NCI-H748 (cell line): ENCODE data around the gene PSEN1.

ENCODE experiments used
- DNase-seq: peaks from one replicate; lab custom pipeline; 2025; ENCODE audit not compliant: unreplicated experiment; lab: John Stamatoyannopoulos, UW

The PSEN1 gene

GRCh38 chr14:73266317-73266716 is 130.0 kb downstream of the PSEN1 start:
- DNase-seq, result no peak

- DNase-seq, result no peak
These were observed 131.2 kb downstream of the PSEN1 start for GRCh38 chr14:73267474-73267873.

GRCh38 chr14:73269729-73270531 is 133.6 kb downstream of the PSEN1 start:
- peak; percentile 42 for DNase-seq

- no peak for DNase-seq
These were observed 136.1 kb downstream of the PSEN1 start for GRCh38 chr14:73272393-73272792.
